K562 (cell line): ENCODE measurements around the gene GNPTAB. TPM values are rescaled to one million over a fixed set of nuclear protein-coding genes. Genes with fewer than 3 reads are reported as not detected.

Experiments
- ATAC-seq: fragments of 200-7000 bp; cut with Tn5 transposase; 3 replicates; pipeline ENCODE4 v1.9.1; 2020; ENCODE audit warnings: moderate library complexity
- BruUV-seq: library from RNA; stranded (reverse); fragments of 400-500 nt; replicated peaks from 2 replicates; lab custom pipeline; 2021; lab: Mats Ljungman, UMichigan
- CTCF ChIA-PET: fragments of 300-600 bp; formaldehyde crosslinking; extraction: SDS; loops from one replicate; lab custom pipeline; 2021; ENCODE audit warnings: low intra/inter-chr PET ratio; lab: Yijun Ruan, JAX
- POLR2A ChIA-PET: fragments of 300-600, 350-650 bp; sonication (Branson Sonifier 250); formaldehyde crosslinking; extraction: SDS; loops from one replicate; lab custom pipeline; 2021; ENCODE audit warnings: antibody characterized with exemption, inconsistent platforms; lab: Yijun Ruan, JAX
- DNase-seq, 4 experiments: peaks; one replicate each; pipeline versions ENCODE4 v3.0.0 to v3.0.0-alpha.2; 2011 to 2018; ENCODE audit warnings: low spot score in 3 of 4, mixed read lengths in 3 of 4; ENCODE audit errors: extremely low read depth in 1 of 4
- FAIRE-seq: peaks from 2 replicates; lab custom pipeline; 2011; peaks lifted over from hg19 to GRCh38; lab: Jason Lieb, UNC
- H2AFZ ChIP-seq: 2 replicates; pipeline ENCODE4 v1.6.0; 2011; ENCODE audit warnings: low read depth, low read length, control low read depth, inconsistent platforms
- H3K27ac ChIP-seq: fragments of 200-600 bp; 3 replicates; pipeline ENCODE4 v1.8.0; 2011; ENCODE audit warnings: low read depth, mild to moderate bottlenecking, control low read depth, inconsistent platforms, low read length, moderate library complexity, mixed read lengths; ENCODE audit errors: extremely low read depth
- H3K27me3 ChIP-seq, 2 experiments: fragments of 300-600 bp in 1 of 2; 2 replicates in 1 of 2; 3 replicates in 1 of 2; pipeline versions ENCODE4 v1.6.0 to v1.8.0; 2011; ENCODE audit warnings: inconsistent platforms in 2 of 2, low read length in 2 of 2, mild to moderate bottlenecking in 1 of 2, mixed read lengths in 1 of 2, moderate library complexity in 1 of 2; ENCODE audit not compliant: control insufficient read depth in 2 of 2, insufficient read depth in 2 of 2
- H3K36me3 ChIP-seq: fragments of 300-600 bp; 3 replicates; pipeline ENCODE4 v1.8.0; 2011; ENCODE audit warnings: mild to moderate bottlenecking, low read length, inconsistent platforms; ENCODE audit not compliant: control insufficient read depth, insufficient read depth
- H3K4me1 ChIP-seq, 2 experiments: fragments of 200-600 bp in 1 of 2; replicated peaks in 1 of 2; 2 replicates in 1 of 2; 3 replicates in 1 of 2; pipeline versions ENCODE4 v1.5.1 to v1.8.0; 2011; ENCODE audit warnings: inconsistent platforms in 2 of 2, low read length in 2 of 2, mild to moderate bottlenecking in 1 of 2, mixed read lengths in 1 of 2, moderate library complexity in 1 of 2; ENCODE audit not compliant: control insufficient read depth in 2 of 2, insufficient read depth in 2 of 2
- H3K4me2 ChIP-seq: 2 replicates; pipeline ENCODE4 v1.6.1; 2011; ENCODE audit warnings: low read length, control low read depth, inconsistent platforms, mixed read lengths; ENCODE audit not compliant: insufficient read depth
- H3K4me3 ChIP-seq: fragments of 200-600 bp; sonication (generic), shearing (Covaris generic); 2 replicates; pipeline ENCODE4 v1.5.1; 2016; ENCODE audit warnings: control low read depth, inconsistent platforms
- H3K79me2 ChIP-seq: fragments of 200-600 bp; 3 replicates; pipeline ENCODE4 v1.8.0; 2011; ENCODE audit warnings: low read length, inconsistent platforms; ENCODE audit not compliant: control insufficient read depth, insufficient read depth
- H3K9ac ChIP-seq, 2 experiments: 2 replicates each; pipeline versions ENCODE4 v1.6.0 to v1.6.1; 2011; ENCODE audit warnings: low read depth in 2 of 2, low read length in 2 of 2, control low read depth in 1 of 2, inconsistent platforms in 1 of 2, mild to moderate bottlenecking in 1 of 2, mixed read lengths in 1 of 2; ENCODE audit not compliant: insufficient read depth in 1 of 2
- H3K9me1 ChIP-seq: one replicate; pipeline ENCODE4 v1.6.0; 2011; ENCODE audit warnings: inconsistent platforms, mild to moderate bottlenecking, low read length, moderate library complexity; ENCODE audit not compliant: control insufficient read depth, insufficient read depth
- H3K9me3 ChIP-seq: replicated peaks from 2 replicates; pipeline ENCODE4 v1.5.1; 2011; ENCODE audit warnings: low read depth, low read length, inconsistent platforms; ENCODE audit not compliant: control insufficient read depth, insufficient read depth
- H4K20me1 ChIP-seq: replicated peaks from 2 replicates; pipeline ENCODE4 v1.6.1; 2011; ENCODE audit warnings: low read length, inconsistent platforms, mixed read lengths; ENCODE audit not compliant: control insufficient read depth, insufficient read depth
- BHLHE40 ChIP-seq: IDR thresholded peaks from 2 replicates; pipeline ENCODE4 v1.6.1; 2011; ENCODE audit warnings: low read length, improper control_type of control experiment
- CEBPG ChIP-seq, 3 experiments: fragments of 200-800 bp in 1 of 3; sonication (Bioruptor generic) in 1 of 3; sonication (generic) in 1 of 3; formaldehyde crosslinking in 1 of 3; IDR thresholded peaks in 2 of 3; conservative IDR thresholded peaks in 1 of 3; 2 replicates each; pipeline versions ENCODE4 v1.6.1 to v1.8.0; 2016 to 2022; ENCODE audit warnings: missing compliant biosample characterization in 2 of 3, missing genetic modification characterization in 2 of 3, mild to moderate bottlenecking in 1 of 3, missing genetic modification reagents in 1 of 3
- HDAC1 ChIP-seq, 2 experiments: fragments of 450-650 bp; IDR thresholded peaks; 2 replicates each; pipeline ENCODE4 v1.6.1; 2016 to 2017; ENCODE audit warnings: inconsistent platforms in 1 of 2, mild to moderate bottlenecking in 1 of 2, moderate library complexity in 1 of 2
- MYC ChIP-seq, 2 experiments: fragments of 250-450 bp in 1 of 2; sonication (Bioruptor Pico) in 1 of 2; IDR thresholded peaks; 2 replicates each; pipeline versions ENCODE4 v1.5.1 to v1.6.1; 2012 to 2021; ENCODE audit warnings: low read depth in 2 of 2, borderline replicate concordance in 1 of 2, improper control_type of control experiment in 1 of 2, low read length in 1 of 2, mild to moderate bottlenecking in 1 of 2, moderate library complexity in 1 of 2
- RBM39 ChIP-seq: fragments of 200-400 bp; formaldehyde crosslinking; optimal IDR thresholded peaks from 2 replicates; pipeline ENCODE3; 2018; ENCODE audit warnings: low read depth, low read length
- SETDB1 ChIP-seq: IDR thresholded peaks from one replicate; pipeline ENCODE4 v1.6.1; 2012; ENCODE audit warnings: low read length, control low read depth, inconsistent platforms
- WGBS: fragments of 100-300 bp; shearing (Covaris generic); methylation state at CpG from one replicate; pipeline ENCODE4 v1.1.6; 2016; ENCODE audit warnings: low coverage, mixed read lengths; ENCODE audit not compliant: insufficient coverage; ENCODE audit errors: missing lambda C conversion rate; 5-methylcytosine and 5-hydroxymethylcytosine counted together
- in situ Hi-C: fragments of 300-500 bp; cut with MboI; formaldehyde crosslinking; loops from 4 replicates; pipeline ENCODE4 v1.15.0; 2018; ENCODE audit warnings: inconsistent platforms, mixed read lengths
- intact Hi-C: fragments of 100-400 bp; cut with micrococcal nuclease; formaldehyde crosslinking; loops from 2 replicates; pipeline ENCODE4 v1.14.2; 2022
- polyA plus RNA-seq, 8 experiments: library from polyadenylated mRNA; depleted of rRNA in 4 of 8; stranded (reverse) in 5 of 8; unstranded in 3 of 8; fragments of >200 nt; fragmentation: Nextera tagmentation in 2 of 8; fragmentation: Illumina TruSeq in 1 of 8; extraction: Ambion mirVana in 2 of 8; extraction: Trizol in 1 of 8; gene quantifications; 2 replicates each; pipeline versions ENCODE4 v1.2.1 to v1.2.3, GENCODE V29; 2011 to 2014; ENCODE audit warnings: inconsistent platforms in 1 of 8, missing spikeins in 1 of 8
- total RNA-seq, 7 experiments: library from RNA; depleted of rRNA in 6 of 7; stranded (reverse); fragments of >200 nt in 6 of 7; fragmentation: Illumina TruSeq in 2 of 7; extraction: Trizol in 2 of 7; gene quantifications; 2 replicates each; pipeline versions ENCODE4 v1.2.1 to v1.2.3, GENCODE V29; 2011 to 2021; ENCODE audit warnings: low replicate concordance in 1 of 7
- TF ChIP-seq, protein P1 (sequence below): fragments of 250-450 bp; sonication (Bioruptor Pico); IDR thresholded peaks from 2 replicates; pipeline ENCODE4 v1.8.0; 2022; ENCODE audit warnings: inconsistent platforms, mild to moderate bottlenecking, moderate library complexity, borderline replicate concordance

GNPTAB gene
- total and polyA plus RNA-seq, 9 of the 15 experiments (the other 6 are each of a cell fraction or from before 2014, with no cell fraction given), result 5.9 to 23.2 (median 19.3) TPM

DNA sequence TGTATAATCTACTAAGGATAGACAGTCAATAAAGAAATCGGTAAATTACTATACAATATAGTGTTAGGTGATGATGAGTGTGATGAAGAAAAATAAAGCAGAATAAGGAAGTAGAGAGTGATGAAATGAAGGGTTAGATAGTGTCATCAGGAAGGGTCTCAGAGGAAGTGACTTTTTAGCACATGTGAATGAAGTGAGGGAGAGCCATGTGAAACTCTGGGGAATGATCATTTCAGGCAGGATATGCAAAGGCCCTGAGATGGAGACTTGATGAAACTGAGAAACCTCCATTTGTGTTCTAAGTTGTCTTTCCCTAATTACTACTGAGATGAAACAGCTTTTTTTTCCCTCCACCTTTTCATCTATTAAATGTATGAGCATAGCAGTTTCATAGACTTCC is 19.4 kb upstream of the GNPTAB start (continued):
- TF ChIP-seq MYC (IDR thresholded peaks at IDR 0.05; ENCODE audit: low read depth, low read length) (0 out of 2 replicates have a peak, but pooled peaks have one; percentile 20), MYC (CRISPR knock-in tag; IDR thresholded peaks at IDR 0.05; ENCODE audit: borderline replicate concordance, low read depth) (no peak), RBM39 (no peak), CEBPG (CRISPR knock-in tag; IDR thresholded peaks at IDR 0.05) (no peak), CEBPG (tag; conservative IDR thresholded peaks at IDR 0.05 in 1 of 2, IDR thresholded peaks at IDR 0.05 in 1 of 2) (peak in 1 of 2 experiments; percentile 42; a peak in 1 of 4 replicates), HDAC1 (IDR thresholded peaks at IDR 0.05) (no peak)
- TF ChIP-seq, protein P1, sequence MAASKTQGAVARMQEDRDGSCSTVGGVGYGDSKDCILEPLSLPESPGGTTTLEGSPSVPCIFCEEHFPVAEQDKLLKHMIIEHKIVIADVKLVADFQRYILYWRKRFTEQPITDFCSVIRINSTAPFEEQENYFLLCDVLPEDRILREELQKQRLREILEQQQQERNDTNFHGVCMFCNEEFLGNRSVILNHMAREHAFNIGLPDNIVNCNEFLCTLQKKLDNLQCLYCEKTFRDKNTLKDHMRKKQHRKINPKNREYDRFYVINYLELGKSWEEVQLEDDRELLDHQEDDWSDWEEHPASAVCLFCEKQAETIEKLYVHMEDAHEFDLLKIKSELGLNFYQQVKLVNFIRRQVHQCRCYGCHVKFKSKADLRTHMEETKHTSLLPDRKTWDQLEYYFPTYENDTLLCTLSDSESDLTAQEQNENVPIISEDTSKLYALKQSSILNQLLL (CRISPR knock-in tag), result no peak

DNA sequence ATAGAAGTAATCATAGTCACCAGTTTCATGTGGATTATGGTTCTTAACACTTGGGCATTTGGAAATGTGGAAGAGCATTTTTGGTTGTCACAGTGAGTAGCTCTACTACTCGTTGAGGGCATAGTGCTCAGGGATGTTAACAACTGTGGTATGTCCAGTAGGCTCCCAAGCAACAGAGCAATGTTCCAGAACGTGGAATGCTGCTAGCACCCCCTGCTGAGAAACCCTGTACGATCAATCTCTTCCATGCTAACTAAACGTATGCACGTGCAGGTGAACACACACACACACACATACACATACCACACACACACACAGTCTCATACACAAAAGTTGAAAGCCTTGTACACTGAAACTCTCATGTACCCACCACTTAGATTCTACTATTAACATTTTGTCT is 16.6 kb upstream of the GNPTAB start:
- no peaks in the 10 kb centered on the region for H3K79me2 ChIP-seq
- H3K27me3 ChIP-seq, result no peaks in the 10 kb centered on the region
- WGBS, result 35% methylated on average over 5 of the region's 5 CpGs
- H3K27ac ChIP-seq, result no peak overlapping the region
- peaks cover 0 to 3% of the 10 kb centered on the region in 2 experiments; a peak in 2 of 5 replicates for H3K4me1 ChIP-seq
- no TSS peak for BruUV-seq
- peak overlapping the region; percentile 7; the same call in 1 of the 2 replicates for H2AFZ ChIP-seq
- intact Hi-C loops (no loop called here), in situ Hi-C loops (no loop called here)
- no peaks in the 10 kb centered on the region for H3K9me1 ChIP-seq
- no peaks in the 10 kb centered on the region for H4K20me1 ChIP-seq
- H3K4me2 ChIP-seq, result no peak overlapping the region
- POLR2A ChIA-PET, result no interaction called here
- ATAC-seq, result no peak; the same call in 1 of the 3 replicates
- no peak overlapping the region for H3K9ac ChIP-seq
- no peaks in the 10 kb centered on the region for H3K9me3 ChIP-seq
- CTCF ChIA-PET, result no interaction called here
- H3K4me3 ChIP-seq, result no peak overlapping the region
- no peaks in the 10 kb centered on the region for H3K36me3 ChIP-seq
- DNase-seq, result no peak
- FAIRE-seq, result peak; percentile 35
- TF ChIP-seq SETDB1, result no peak
- peak; percentile 44; the same call in 1 of the 2 replicates for TF ChIP-seq BHLHE40
